GM18951 (cell line): ENCODE results near the gene NCKAP5.

Experiments used
- POLR2A ChIP-seq: IDR thresholded peaks from 4 replicates; pipeline ENCODE4 v1.6.1; 2011; ENCODE audit warnings: mild to moderate bottlenecking; ENCODE audit not compliant: insufficient read length, insufficient read depth; ENCODE audit errors: extremely low read depth
- in situ Hi-C: fragments of 300-500 bp; cut with MboI; formaldehyde crosslinking; loops from one replicate; pipeline ENCODE4 v1.12.0; 2022; ENCODE audit warnings: low sequenced_read_pairs, mixed read lengths, inconsistent platforms; ENCODE audit not compliant: unreplicated experiment

NCKAP5 gene

GRCh38 chr2:133342286-133343017, 225.8 kb downstream of the NCKAP5 start:
- in situ Hi-C loops: no loop called here
- no peak for TF ChIP-seq POLR2A

GRCh38 chr2:133341575-133341974, 226.7 kb downstream of the NCKAP5 start:
- TF ChIP-seq POLR2A: no peak
- in situ Hi-C loops: no loop called here

GRCh38 chr2:133338224-133338623, 230.0 kb downstream of the NCKAP5 start:
- in situ Hi-C loops: no loop called here
- no peak for TF ChIP-seq POLR2A

DNA sequence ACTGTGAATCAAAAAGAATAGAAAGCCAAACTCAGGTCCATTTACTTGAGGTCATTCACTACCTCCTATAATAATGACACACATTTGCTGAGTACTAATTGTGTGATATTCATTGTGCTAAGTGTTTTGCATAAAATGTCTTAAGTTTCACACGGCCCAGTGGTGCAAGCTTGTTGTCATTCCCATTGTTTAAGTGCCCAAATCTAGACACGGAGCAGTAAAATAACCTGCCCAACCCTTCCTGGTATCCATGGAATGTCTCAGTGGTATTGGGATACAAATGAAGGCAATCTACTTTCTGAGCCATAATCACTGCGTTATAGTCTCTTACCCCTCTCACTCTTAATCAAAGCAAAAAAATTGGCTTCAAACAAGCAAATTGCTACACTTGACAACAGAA, 233.3 kb downstream of the NCKAP5 start:
- in situ Hi-C loops: no loop called here
- no peak for TF ChIP-seq POLR2A

GRCh38 chr2:133333181-133333580, 235.1 kb downstream of the NCKAP5 start:
- no peak for TF ChIP-seq POLR2A
- in situ Hi-C loops: no loop called here

DNA sequence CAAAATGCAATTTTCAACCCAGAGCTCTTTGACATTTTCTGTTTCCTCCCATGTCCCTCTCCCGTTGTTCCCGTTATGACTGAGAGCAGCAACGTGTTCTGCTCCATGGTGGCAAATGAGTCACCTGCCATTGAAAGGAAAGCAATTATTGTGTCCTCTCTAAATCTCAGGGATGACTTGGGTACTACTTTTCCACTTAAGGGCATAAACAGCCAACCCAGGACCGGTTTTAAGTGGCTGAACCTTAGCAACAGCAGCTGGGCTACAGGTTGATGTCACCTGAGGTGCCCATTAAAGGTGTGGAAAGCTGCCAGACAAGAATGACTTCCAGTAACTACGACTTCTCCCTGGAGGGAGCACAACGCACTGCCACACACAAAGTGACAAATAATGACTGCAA, 236.8 kb downstream of the NCKAP5 start:
- TF ChIP-seq POLR2A: no peak
- in situ Hi-C loops: no loop called here

DNA sequence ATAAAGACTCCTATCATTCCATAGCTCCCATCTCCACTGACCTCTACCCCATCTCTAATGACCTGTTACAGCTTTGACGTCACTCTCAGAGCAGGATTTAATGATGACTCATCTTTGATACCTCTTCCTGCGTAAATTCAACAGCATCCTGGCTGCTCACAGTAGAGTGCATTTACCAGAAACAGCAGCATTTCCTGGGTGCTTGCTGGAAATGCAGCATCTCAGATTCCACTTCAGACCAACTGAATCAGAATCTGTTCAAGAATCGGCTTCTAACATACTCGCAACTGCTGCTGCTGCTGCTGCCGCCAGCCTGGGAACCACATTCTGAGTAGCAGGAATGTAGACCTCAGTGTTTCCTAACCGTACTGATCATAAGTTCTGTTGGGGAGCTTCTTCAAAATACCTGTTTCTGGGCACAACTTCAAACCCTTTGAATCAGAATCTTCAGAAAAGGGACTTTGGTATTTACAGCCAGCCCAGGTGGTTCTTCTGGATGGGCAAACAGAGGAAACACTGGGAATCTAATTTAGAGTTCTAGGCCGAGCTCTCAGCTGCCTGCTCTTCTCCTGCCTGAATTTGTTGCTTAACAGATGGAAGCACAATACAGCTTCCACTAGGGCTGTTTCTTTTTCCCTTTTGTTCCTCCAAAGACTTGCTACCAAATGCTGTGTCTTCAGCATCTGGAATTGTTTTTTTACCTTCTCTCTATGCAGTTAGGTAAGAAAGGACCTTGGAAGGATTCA, 241.4 kb downstream of the NCKAP5 start:
- no peak for TF ChIP-seq POLR2A
- in situ Hi-C loops: no loop called here

GRCh38 chr2:133324150-133324561, 244.1 kb downstream of the NCKAP5 start:
- in situ Hi-C loops: no loop called here
- TF ChIP-seq POLR2A: no peak

- in situ Hi-C loops: no loop called here
Observed at GRCh38 chr2:133322909-133323308, 245.4 kb downstream of the NCKAP5 start.

GRCh38 chr2:133317178-133317577, 251.1 kb downstream of the NCKAP5 start:
- TF ChIP-seq POLR2A: no peak
- in situ Hi-C loops: no loop called here

More at GRCh38 chr2:133322909-133323308, 245.4 kb downstream of the NCKAP5 start:
- no peak for TF ChIP-seq POLR2A

- in situ Hi-C loops: no loop called here
- TF ChIP-seq POLR2A: no peak
Observed at GRCh38 chr2:133316557-133316956, 251.7 kb downstream of the NCKAP5 start.

GRCh38 chr2:133315280-133315679, 253.0 kb downstream of the NCKAP5 start:
- in situ Hi-C loops: no loop called here
- TF ChIP-seq POLR2A: no peak

DNA sequence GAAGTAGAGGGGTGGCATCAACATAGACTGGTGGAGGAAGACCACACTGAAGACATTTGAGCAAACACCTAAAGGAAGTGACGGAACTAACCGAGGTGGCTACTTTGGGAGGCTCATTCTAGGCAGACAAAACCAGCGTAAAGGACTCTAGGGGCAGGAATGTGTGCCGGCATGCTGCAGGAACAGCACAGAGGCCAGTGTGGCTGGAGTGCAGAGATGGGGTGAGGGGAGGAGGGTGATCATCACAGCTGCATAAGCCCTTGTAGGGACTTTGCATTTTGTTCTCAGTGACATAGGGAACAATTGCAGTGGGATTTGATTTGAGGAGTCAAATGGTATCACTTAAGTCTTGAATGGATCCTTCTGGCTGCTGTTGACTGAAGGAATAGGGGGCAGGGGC, 253.5 kb downstream of the NCKAP5 start:
- in situ Hi-C loops: no loop called here
- no peak for TF ChIP-seq POLR2A
